Breast epithelium (tissue), 3 donors: ENCODE results near the gene TRNAU1AP.

Source experiments
- CTCF ChIP-seq, 3 donors: fragments of 450-650 bp; IDR thresholded peaks; one replicate each; pipeline ENCODE4 v1.5.1; 2016 to 2017; ENCODE audit warnings: antibody characterized with exemption in 3 of 3, mild to moderate bottlenecking in 3 of 3, moderate library complexity in 3 of 3
- POLR2A ChIP-seq: fragments of 450-650 bp; IDR thresholded peaks from one replicate; pipeline ENCODE4 v1.6.1; 2016; ENCODE audit warnings: antibody characterized with exemption, mild to moderate bottlenecking, moderate library complexity

GRCh38 chr1:28580722-28581530 lies 28.0 kb downstream of the TRNAU1AP start:
- no peak for TF ChIP-seq CTCF (IDR thresholded peaks at IDR 0.05)
- no peak for TF ChIP-seq POLR2A
